ENCODE data around the gene PGLYRP4.

DNA sequence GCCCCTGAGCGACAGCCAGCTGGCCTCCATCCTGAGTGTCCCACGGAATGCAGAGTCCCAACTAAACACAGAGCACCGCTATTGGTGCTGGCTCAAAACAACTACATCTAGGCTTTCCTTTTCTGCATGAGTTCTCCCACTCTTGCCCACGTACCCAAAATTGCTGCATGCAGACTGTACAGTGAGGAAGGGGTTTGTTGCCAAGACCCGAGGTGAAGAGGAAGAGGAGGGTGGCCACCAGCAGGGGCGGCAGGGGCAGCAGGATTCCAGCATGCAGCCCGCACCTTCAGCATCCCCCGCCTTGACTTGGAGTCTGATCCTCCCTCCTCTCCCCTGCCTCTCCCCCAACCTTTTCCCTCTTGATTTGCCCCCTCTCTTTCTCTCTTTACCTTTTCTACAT lies 17.1 kb upstream of the PGLYRP4 start:
- TF ChIP-seq, protein P1, sequence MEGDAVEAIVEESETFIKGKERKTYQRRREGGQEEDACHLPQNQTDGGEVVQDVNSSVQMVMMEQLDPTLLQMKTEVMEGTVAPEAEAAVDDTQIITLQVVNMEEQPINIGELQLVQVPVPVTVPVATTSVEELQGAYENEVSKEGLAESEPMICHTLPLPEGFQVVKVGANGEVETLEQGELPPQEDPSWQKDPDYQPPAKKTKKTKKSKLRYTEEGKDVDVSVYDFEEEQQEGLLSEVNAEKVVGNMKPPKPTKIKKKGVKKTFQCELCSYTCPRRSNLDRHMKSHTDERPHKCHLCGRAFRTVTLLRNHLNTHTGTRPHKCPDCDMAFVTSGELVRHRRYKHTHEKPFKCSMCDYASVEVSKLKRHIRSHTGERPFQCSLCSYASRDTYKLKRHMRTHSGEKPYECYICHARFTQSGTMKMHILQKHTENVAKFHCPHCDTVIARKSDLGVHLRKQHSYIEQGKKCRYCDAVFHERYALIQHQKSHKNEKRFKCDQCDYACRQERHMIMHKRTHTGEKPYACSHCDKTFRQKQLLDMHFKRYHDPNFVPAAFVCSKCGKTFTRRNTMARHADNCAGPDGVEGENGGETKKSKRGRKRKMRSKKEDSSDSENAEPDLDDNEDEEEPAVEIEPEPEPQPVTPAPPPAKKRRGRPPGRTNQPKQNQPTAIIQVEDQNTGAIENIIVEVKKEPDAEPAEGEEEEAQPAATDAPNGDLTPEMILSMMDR (IDR thresholded peaks at IDR 0.05), result no peak
- no peak for TF ChIP-seq POLR2AphosphoS5 (IDR thresholded peaks at IDR 0.05; ENCODE audit: low read depth, low read length)
- no peak for TF ChIP-seq SIN3A (IDR thresholded peaks at IDR 0.05; ENCODE audit: borderline replicate concordance, insufficient read depth, low read depth, low read length)
- no peak for TF ChIP-seq TCF7L2 (IDR thresholded peaks at IDR 0.05; ENCODE audit: low read depth, low read length)
- TF ChIP-seq, protein P2, sequence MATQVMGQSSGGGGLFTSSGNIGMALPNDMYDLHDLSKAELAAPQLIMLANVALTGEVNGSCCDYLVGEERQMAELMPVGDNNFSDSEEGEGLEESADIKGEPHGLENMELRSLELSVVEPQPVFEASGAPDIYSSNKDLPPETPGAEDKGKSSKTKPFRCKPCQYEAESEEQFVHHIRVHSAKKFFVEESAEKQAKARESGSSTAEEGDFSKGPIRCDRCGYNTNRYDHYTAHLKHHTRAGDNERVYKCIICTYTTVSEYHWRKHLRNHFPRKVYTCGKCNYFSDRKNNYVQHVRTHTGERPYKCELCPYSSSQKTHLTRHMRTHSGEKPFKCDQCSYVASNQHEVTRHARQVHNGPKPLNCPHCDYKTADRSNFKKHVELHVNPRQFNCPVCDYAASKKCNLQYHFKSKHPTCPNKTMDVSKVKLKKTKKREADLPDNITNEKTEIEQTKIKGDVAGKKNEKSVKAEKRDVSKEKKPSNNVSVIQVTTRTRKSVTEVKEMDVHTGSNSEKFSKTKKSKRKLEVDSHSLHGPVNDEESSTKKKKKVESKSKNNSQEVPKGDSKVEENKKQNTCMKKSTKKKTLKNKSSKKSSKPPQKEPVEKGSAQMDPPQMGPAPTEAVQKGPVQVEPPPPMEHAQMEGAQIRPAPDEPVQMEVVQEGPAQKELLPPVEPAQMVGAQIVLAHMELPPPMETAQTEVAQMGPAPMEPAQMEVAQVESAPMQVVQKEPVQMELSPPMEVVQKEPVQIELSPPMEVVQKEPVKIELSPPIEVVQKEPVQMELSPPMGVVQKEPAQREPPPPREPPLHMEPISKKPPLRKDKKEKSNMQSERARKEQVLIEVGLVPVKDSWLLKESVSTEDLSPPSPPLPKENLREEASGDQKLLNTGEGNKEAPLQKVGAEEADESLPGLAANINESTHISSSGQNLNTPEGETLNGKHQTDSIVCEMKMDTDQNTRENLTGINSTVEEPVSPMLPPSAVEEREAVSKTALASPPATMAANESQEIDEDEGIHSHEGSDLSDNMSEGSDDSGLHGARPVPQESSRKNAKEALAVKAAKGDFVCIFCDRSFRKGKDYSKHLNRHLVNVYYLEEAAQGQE (IDR thresholded peaks at IDR 0.05; ENCODE audit: insufficient read depth in 1 of 2, low read depth in 2 of 2, low read length in 1 of 2), result no peak

Measured in Panc1 (cell line).